ENCODE data around the gene BBOX1. TPM values are rescaled to one million over a fixed set of nuclear protein-coding genes. Genes with fewer than 3 reads are reported as not detected.

Gene BBOX1
- total and polyA plus RNA-seq, 2 of the 4 experiments (the other 2 are of a cell fraction), result not detected

GRCh38 chr11:27028561-27028965, 12.1 kb upstream of the BBOX1 start:
- Histone ChIP-seq H2BK20ac (ENCODE audit: low read depth, low read length) (no peak overlapping the region), H3K4me2 (ENCODE audit: low read depth, low read length) (no peak overlapping the region), H3K14ac (replicated peaks; ENCODE audit: low read depth, low read length) (no peak overlapping the region), H3K18ac (ENCODE audit: low read depth, low read length) (no peak overlapping the region), H3K9ac (ENCODE audit: low read depth, low read length) (no peak overlapping the region), H4K8ac (ENCODE audit: low read depth in 2 of 2, low read length in 2 of 2) (no peak overlapping the region), H2AFZ (replicated peaks; ENCODE audit: low read length, poor library complexity) (no peak overlapping the region), H3K9me1 (ENCODE audit: insufficient read depth, low read length) (no peaks in the 10 kb centered on the region), H2BK120ac (ENCODE audit: low read depth, low read length) (no peak overlapping the region), H3K4ac (ENCODE audit: low read depth, low read length) (no peak overlapping the region), H3K79me1 (ENCODE audit: low read depth in 1 of 2, low read length in 2 of 2) (no peaks in the 10 kb centered on the region), H4K91ac (ENCODE audit: insufficient read depth, low read depth, low read length) (no peak overlapping the region), H3K27ac (ENCODE audit: insufficient read depth, low read length) (no peak overlapping the region), H3K23ac (ENCODE audit: low read depth, low read length) (no peak overlapping the region), H3K36me3 (ENCODE audit: control insufficient read depth, insufficient read depth, low read length) (no peaks in the 10 kb centered on the region), H4K20me1 (ENCODE audit: insufficient read depth, low read length) (no peaks in the 10 kb centered on the region), H3K27me3 (ENCODE audit: control insufficient read depth, insufficient read depth, low read length) (no peaks in the 10 kb centered on the region), H3K4me3 (ENCODE audit: insufficient read depth, low read depth, low read length) (no peak overlapping the region), H2AK9ac (replicated peaks; ENCODE audit: low read depth, low read length, poor library complexity) (no peak overlapping the region), H2BK15ac (ENCODE audit: low read depth, low read length) (no peak overlapping the region), H3K56ac (ENCODE audit: extremely low read depth, insufficient read depth, low read length) (no peak overlapping the region), H3K9me3 (ENCODE audit: control insufficient read depth, insufficient read depth, low read length) (no peaks in the 10 kb centered on the region), H2AK5ac (ENCODE audit: low read depth, low read length) (no peak overlapping the region), H4K5ac (ENCODE audit: low read depth, low read length) (no peak overlapping the region), H3K4me1 (ENCODE audit: control insufficient read depth, insufficient read depth, low read length) (no peaks in the 10 kb centered on the region), H2BK5ac (ENCODE audit: low read depth, low read length, poor library complexity, severe bottlenecking) (no peak overlapping the region)
- BruUV-seq (replicated peaks), result no TSS peak
- ChIA-PET CTCF (no interaction called here), POLR2A (ENCODE audit: unreplicated experiment) (no interaction called here)
- no CpG with 5 or more reads among the region's 1 CpG for WGBS, 2 experiments (ENCODE audit: extremely low coverage in 2 of 2, insufficient read length in 1 of 2)
- intact Hi-C loops (cut with micrococcal nuclease) (no loop called here), dilution Hi-C loops (cut with HindIII; ENCODE audit: low sequenced_read_pairs, unreplicated experiment) (no loop called here), in situ Hi-C loops (cut with MboI; ENCODE audit: low sequenced_read_pairs) (no loop called here)
- TF ChIP-seq, protein P1, sequence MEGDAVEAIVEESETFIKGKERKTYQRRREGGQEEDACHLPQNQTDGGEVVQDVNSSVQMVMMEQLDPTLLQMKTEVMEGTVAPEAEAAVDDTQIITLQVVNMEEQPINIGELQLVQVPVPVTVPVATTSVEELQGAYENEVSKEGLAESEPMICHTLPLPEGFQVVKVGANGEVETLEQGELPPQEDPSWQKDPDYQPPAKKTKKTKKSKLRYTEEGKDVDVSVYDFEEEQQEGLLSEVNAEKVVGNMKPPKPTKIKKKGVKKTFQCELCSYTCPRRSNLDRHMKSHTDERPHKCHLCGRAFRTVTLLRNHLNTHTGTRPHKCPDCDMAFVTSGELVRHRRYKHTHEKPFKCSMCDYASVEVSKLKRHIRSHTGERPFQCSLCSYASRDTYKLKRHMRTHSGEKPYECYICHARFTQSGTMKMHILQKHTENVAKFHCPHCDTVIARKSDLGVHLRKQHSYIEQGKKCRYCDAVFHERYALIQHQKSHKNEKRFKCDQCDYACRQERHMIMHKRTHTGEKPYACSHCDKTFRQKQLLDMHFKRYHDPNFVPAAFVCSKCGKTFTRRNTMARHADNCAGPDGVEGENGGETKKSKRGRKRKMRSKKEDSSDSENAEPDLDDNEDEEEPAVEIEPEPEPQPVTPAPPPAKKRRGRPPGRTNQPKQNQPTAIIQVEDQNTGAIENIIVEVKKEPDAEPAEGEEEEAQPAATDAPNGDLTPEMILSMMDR (conservative IDR thresholded peaks at IDR 0.05; ENCODE audit: low read depth, low read length), result no peak
- TF ChIP-seq POLR2A (IDR thresholded peaks at IDR 0.05; ENCODE audit: low read depth, low read length) (no peak), RAD21 (IDR thresholded peaks at IDR 0.05; ENCODE audit: low read length) (no peak), ELK1 (IDR thresholded peaks at IDR 0.05; ENCODE audit: borderline replicate concordance, low read depth, low read length) (no peak), SMC3 (IDR thresholded peaks at IDR 0.05; ENCODE audit: low read depth, low read length) (no peak), RFX5 (IDR thresholded peaks at IDR 0.05; ENCODE audit: low read depth, low read length) (no peak), MAZ (IDR thresholded peaks at IDR 0.05; ENCODE audit: borderline replicate concordance, low read depth, low read length) (no peak), RCOR1 (IDR thresholded peaks at IDR 0.05; ENCODE audit: insufficient replicate concordance, low read length) (no peak), BHLHE40 (IDR thresholded peaks at IDR 0.05; ENCODE audit: low read depth, low read length) (no peak), FOS (IDR thresholded peaks at IDR 0.05; ENCODE audit: low read depth, low read length) (no peak), MAFK (IDR thresholded peaks at IDR 0.05; ENCODE audit: low read depth, low read length) (no peak), CEBPB (IDR thresholded peaks at IDR 0.05; ENCODE audit: low read depth, low read length) (no peak), CHD1 (IDR thresholded peaks at IDR 0.05; ENCODE audit: low read depth, low read length) (no peak), MXI1 (IDR thresholded peaks at IDR 0.05; ENCODE audit: borderline replicate concordance, low read depth, low read length) (no peak), NFE2L2 (IDR thresholded peaks at IDR 0.05; ENCODE audit: low read depth, low read length) (no peak), USF2 (IDR thresholded peaks at IDR 0.05; ENCODE audit: low read depth, low read length) (no peak)
- ATAC-seq (ENCODE audit: low read depth) (peak; percentile 49; the same call in 1 of the 2 replicates), DNase-seq (no peak)

Measured in IMR-90 (cell line).